HT-29 (cell line): Measurements from ENCODE around the gene MBLAC1. TPM values are rescaled to one million over a fixed set of nuclear protein-coding genes. Genes with fewer than 3 reads are reported as not detected.
A peak's percentile ranks its signal among the peaks of the same experiment; 100 is the strongest.

Source experiments
- DNase-seq: peaks from one replicate; pipeline ENCODE4 v3.0.0-alpha.2; 2015; ENCODE audit warnings: low spot score
- small RNA-seq: library from RNA; depleted of rRNA; stranded (forward); fragments of <200 nt; gene quantifications from one replicate; pipeline ENCODE3, GENCODE V24; 2014
- total RNA-seq: library from RNA; depleted of rRNA; stranded (reverse); fragments of >200 nt; shearing (Covaris generic); gene quantifications from 2 replicates; pipeline ENCODE4 v1.2.3, GENCODE V29; 2014; rRNA removed

The MBLAC1 gene
- total RNA-seq, 1 experiment from 2014 or later, result 1.3 TPM

- DNase-seq, result no peak
These were observed 43.5 kb downstream of the MBLAC1 start for GRCh38 chr7:100170101-100170897.

GRCh38 chr7:100171087-100171681 lies 44.4 kb downstream of the MBLAC1 start:
- DNase-seq, result no peak

GRCh38 chr7:100171840-100172239 lies 45.1 kb downstream of the MBLAC1 start:
- no peak for DNase-seq

- no peak for DNase-seq
These were observed 47.2 kb downstream of the MBLAC1 start for GRCh38 chr7:100173806-100174495.

GRCh38 chr7:100174582-100174981 lies 47.8 kb downstream of the MBLAC1 start:
- no peak for DNase-seq

- no peak for DNase-seq
These were observed 48.6 kb downstream of the MBLAC1 start for GRCh38 chr7:100175296-100175935.

- DNase-seq, result no peak
These were observed 49.6 kb downstream of the MBLAC1 start for GRCh38 chr7:100176096-100177044.

- peak; percentile 98 for DNase-seq
These were observed 50.6 kb downstream of the MBLAC1 start, which contains the start of the genes GPC2 and STAG3 for GRCh38 chr7:100177045-100178001. GPC2 (minus strand) TSS chr7:100177381; CDS start chr7:100177199, 182 bp downstream. STAG3 (plus strand) TSS chr7:100177918; CDS start chr7:100180557, 2,639 bp downstream.

Small RNAs within 50 kb of the gene (small RNA-seq; reads per million reads assigned to genes)
- gene MIR106B, result 10.5 reads per million, percentile 88 among the genes with 10 or more reads in this experiment
- 175 reads per million, percentile 98 among the genes with 10 or more reads in this experiment for gene MIR25
- gene MIR93, result 63.7 reads per million, percentile 96 among the genes with 10 or more reads in this experiment

Other genes starting within 250 kb of the MBLAC1 start
- gene OR2AE1, start 249.9 kb upstream of the MBLAC1 start, total RNA-seq, result 0.55 TPM in 1 of 2 replicates, not detected in the other
- gene TRIM4, start 207.4 kb upstream of the MBLAC1 start, total RNA-seq, result 15.1 and 16.0 TPM in 2 replicates
- gene GJC3, start 197.3 kb upstream of the MBLAC1 start, total RNA-seq, result not detected in 2 replicates
- gene AZGP1, start 150.9 kb upstream of the MBLAC1 start, total RNA-seq, result 42.3 and 43.2 TPM in 2 replicates
- 22.5 and 32.1 TPM in 2 replicates for gene ZKSCAN1, start 111.4 kb upstream of the MBLAC1 start, total RNA-seq
- gene ZSCAN21, start 77.2 kb upstream of the MBLAC1 start, total RNA-seq, result 7.7 and 7.9 TPM in 2 replicates
- 22.2 and 23.6 TPM in 2 replicates for gene ZNF3, start 45.2 kb upstream of the MBLAC1 start, total RNA-seq
- gene COPS6, start 38.0 kb upstream of the MBLAC1 start, total RNA-seq, result 111 and 128 TPM in 2 replicates
- 461 and 531 TPM in 2 replicates for gene MCM7, start 25.6 kb upstream of the MBLAC1 start, total RNA-seq
- gene AP4M1, start 25.3 kb upstream of the MBLAC1 start, total RNA-seq, result 36.8 and 38.1 TPM in 2 replicates
- 45.0 and 65.5 TPM in 2 replicates for gene TAF6, start 7.6 kb upstream of the MBLAC1 start, total RNA-seq
- 2.7 and 5.5 TPM in 2 replicates for gene CNPY4, start 7.3 kb upstream of the MBLAC1 start, total RNA-seq
- gene LAMTOR4, start 22.0 kb downstream of the MBLAC1 start, total RNA-seq, result 310 and 344 TPM in 2 replicates
- 22.5 and 27.8 TPM in 2 replicates for gene TRAPPC14, start 31.8 kb downstream of the MBLAC1 start, total RNA-seq
- gene GAL3ST4, start 41.6 kb downstream of the MBLAC1 start, total RNA-seq, result not detected in 2 replicates
- gene GPC2, start 50.4 kb downstream of the MBLAC1 start, total RNA-seq, result 1.7 and 4.2 TPM in 2 replicates
- gene STAG3, start 51.0 kb downstream of the MBLAC1 start, total RNA-seq, result 0.05 and 0.08 TPM in 2 replicates
- not detected in 2 replicates for gene PVRIG, start 93.0 kb downstream of the MBLAC1 start, total RNA-seq
- gene SPDYE3, start 180.7 kb downstream of the MBLAC1 start, total RNA-seq, result not detected in 2 replicates
- gene PILRB, start 231.2 kb downstream of the MBLAC1 start, total RNA-seq, result 104 and 119 TPM in 2 replicates
- gene PILRA, start 246.5 kb downstream of the MBLAC1 start, total RNA-seq, result 2.1 TPM in 1 of 2 replicates, not detected in the other